HG03103 (cell line): ENCODE measurements around the gene TAF4.

ENCODE experiments used
- ATAC-seq: cut with Tn5 transposase; IDR thresholded peaks from one replicate; pipeline ENCODE4 v1.9.1; 2021; ENCODE audit warnings: low read depth; ENCODE audit not compliant: unreplicated experiment

TAF4 gene

DNA sequence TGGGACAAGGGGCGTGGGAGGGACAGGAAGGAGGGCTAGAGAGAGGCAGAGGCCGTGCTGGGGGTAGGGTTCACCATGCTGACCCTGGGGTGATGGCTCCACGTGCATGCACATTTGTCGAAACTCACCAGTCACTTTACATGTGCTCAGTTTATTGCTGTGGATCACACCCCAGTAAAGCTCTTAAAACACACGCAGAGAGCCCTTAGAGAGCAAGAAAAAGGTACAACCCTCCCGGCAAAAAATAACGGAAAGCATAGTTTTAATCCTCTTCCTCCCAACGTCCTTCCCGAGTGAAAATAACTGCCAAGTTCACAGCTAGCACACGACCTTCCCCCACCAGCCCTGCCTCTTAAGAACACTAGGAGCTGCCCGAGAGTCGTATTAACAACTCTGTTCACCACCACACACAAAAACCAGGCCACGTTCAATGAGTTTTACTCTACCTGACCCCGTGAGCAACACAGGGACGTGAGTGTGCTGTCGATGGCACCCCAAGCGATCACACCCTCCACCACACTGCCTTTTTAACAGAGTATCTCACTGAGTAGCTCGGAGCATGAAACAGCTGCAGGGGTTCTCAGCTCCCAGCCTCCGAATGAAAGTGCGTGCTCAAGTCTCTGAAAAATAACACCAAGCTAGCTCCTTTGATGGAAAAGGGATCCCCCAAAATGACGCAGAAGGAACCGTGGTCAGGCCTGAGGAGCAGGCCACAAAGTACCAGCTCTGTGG is 39.7 kb downstream of the TAF4 start:
- no peak for ATAC-seq

DNA sequence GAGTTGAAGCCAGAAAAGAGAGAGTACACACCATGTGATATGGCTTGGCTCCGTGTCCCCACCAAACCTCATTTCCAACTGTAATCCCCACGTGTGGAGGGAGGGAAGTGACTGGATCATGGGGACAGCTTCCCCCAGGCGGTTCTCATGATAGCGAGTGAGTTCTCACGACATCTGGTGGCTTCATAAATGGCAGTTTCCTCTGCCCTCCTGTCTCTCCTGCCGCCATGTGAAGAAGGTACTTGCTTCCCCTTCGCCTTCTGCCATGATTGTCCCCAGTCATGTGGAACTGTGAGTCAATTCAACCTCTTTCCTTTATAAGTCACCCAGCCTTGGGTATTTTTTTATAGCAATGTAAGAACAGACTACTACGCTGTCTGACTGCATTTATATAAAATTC is 40.3 kb downstream of the TAF4 start:
- no peak for ATAC-seq

DNA sequence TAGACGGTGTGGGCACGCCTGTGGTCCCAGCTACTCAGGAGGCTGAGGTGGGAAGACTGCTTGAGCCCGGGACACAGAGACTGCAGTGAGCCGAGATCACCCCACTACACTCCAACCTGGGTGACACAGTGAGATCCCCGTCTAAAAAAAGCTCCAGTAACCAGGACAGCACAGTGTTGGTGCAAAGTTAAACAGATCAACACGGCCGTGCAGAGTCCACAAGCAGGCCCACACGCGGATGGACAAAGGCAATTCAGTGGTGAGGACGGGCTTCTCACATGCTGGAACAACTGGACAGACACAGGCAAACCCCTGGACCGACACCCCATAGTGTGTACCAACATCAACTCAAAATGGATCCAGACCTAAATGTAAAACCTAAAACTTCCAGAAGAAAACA is 41.7 kb downstream of the TAF4 start:
- ATAC-seq: no peak

DNA sequence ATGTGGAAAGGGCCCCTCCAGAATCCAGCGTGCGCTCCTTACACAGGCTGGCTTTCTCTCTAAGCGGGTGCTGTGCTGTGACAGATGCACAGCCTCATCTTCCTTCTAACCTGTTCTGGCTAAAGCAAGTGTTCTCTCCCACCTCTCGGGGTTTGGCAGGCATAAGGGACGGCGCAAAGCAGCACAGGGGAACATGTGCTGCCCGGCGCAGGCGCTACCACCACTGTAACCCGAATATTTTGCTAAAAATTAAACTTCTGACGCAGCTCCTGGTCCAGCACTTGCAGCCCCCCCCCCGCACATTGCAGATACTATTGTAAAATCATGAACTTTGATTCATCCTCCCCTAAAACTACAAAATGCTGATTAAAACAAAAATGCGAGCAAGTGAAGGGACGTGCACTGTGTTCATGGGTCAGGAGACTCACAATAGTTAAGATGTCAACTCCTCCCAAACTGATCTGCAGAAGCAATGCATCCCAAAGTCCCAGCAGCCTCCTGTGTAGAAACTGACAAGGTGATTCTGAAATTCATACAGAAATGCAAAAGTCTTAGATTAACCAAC is 43.0 kb downstream of the TAF4 start:
- no peak for ATAC-seq

DNA sequence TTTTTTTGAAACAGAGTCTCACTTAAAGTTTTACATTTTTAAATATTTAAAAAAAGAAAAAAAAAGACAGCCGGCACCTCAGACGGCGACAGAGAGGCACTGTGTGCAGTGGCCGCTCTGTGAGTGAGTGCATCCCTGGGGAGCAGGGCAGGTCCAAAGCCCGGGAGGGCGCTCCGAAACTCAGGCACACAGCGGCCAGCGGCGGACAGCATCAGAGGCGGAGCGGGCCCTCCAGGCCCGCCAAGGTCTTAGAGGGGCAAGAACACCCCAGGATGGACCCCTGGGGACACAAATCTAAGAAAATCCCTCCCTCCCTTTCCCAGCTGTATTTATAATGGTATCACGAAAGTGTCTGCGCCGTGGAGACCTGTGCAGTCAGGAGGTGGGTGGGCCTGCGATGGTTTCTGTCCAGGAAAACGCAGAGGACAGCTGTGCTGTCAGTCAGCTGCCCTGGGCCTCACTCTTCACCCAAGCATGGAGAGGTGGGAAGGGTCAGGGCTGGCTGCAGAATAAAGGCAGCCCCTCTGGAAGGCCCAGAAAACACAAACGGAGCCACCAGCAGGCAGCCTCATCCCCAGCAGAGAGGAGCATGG is 43.8 kb downstream of the TAF4 start:
- no peak for ATAC-seq

DNA sequence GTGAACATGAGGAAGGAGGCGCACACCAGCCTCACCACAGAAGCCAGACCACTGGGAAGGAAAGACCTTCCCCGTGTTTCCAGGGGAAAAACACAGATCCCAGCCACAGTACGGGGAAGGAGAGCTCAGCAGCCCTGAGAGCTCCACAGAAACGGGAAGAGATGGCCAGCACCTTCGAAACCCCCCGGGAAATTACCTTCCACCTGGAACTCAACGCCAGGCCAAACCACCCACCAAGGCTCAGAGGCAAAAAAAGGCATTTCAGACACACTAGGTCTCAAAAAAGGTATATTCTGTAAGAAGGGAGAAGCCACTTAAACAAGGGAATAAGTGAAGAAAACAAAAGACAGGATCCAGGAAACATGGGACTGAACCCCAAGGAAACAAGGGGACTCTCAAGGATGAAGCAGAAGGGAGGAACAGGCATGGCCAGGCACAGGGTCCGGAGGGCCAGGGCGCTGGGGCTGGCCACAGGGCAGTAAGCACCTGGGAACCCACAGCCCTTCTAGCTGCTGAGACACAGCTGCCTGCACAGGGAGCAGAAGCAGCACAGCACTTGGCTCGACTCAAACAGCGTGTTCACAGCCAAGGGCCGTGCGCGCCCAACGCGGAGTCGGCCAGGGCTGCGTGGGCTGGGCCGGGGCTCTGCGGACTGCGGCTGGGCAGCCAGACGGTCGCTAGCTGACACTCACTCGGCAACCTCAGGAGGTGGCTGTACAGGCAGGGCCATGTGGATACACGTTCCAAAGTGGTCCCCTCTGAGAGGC is 44.6 kb downstream of the TAF4 start:
- ATAC-seq: no peak

DNA sequence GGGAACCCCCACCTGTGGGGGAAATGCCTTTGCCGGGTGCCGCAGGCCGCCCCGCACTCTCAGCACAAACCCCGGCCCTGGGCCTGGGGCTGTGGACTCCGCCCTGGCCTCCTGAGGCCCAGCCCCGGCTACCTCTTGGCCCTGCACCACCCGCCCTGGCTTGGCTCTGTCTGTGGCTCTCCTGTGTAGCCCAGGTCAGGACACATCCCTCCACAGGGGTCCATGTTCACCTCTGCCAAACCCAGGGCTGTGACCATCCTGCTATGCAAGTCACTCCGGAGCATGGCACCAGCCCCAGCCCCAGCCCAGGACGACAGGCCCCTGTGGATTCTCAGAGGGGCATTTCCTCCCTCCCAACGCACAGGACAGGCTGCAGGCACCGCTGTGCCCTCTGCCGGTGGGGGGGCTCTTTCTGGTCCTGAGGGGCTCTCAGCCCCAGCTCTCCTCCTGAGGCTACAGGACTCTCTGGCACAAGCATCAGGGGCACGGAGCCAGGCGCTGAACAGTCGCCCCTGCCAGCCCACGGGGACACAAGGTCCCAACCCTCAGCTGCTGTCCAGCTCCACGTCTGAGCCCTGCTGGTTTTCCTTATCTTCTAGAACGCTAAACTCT is 45.7 kb downstream of the TAF4 start:
- ATAC-seq: no peak

DNA sequence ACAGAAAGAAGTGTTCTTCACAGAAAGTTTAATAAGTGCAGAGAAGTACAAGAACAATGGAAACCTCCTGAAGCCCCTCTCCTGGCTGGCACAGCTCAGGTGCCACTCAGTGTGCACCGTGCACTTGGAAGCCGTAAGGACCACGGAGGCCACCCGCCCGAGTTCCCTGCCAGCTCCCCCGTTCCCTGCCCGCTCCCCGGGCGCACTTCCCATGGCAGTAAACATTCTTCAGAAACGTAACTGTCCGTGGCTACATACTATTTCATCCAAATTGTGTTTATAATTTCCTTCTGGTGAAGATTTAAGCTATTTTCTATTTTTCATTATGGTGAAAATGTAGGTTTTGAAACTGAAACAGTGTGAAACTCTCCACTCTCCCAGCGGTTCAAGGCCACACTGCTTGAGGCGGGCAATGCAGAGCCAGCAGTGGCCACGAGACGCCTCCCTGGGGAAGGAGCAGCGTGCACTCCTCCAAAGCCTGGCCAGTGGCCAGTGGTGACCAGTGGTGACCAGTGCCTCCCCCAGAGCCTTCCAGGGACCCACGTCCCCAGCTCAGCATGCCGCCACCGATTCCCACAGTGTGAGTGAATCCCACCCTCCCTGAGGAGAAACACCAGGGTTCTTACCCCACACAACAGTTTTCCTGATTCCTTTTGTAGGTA is 46.4 kb downstream of the TAF4 start:
- no peak for ATAC-seq

DNA sequence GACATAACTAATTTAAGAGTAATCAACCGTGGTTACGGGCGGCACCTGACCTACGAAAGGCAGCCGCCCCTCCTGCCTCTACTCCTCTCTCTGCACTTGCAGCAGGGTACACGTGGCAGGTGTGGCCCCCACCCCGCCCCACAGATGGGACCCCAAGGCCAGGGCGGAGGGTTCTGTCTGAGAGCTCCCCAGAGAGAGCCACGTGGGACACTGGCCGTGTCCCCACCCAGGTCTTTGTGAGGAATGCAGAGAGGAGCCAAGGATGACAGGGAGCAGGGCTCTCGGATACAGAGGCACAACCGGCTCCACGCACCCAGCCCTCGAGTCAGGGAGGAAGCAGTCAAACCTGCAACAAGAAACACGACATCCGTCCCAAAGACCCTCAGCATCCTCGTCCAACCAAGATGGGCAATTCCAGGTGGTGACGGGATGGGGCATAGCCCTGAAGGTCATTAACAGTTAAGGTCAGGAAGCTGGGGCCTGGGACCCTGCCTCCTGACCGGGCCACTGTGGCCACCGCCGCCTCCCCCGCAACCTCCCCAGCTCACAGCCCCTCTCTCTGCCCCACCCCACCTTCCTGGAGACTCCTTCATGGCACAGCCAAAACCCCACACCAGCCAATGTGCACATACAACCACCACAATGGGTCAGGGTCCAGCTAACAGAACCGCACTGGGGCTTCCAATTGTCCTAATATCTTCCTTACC is 47.1 kb downstream of the TAF4 start:
- no peak for ATAC-seq

DNA sequence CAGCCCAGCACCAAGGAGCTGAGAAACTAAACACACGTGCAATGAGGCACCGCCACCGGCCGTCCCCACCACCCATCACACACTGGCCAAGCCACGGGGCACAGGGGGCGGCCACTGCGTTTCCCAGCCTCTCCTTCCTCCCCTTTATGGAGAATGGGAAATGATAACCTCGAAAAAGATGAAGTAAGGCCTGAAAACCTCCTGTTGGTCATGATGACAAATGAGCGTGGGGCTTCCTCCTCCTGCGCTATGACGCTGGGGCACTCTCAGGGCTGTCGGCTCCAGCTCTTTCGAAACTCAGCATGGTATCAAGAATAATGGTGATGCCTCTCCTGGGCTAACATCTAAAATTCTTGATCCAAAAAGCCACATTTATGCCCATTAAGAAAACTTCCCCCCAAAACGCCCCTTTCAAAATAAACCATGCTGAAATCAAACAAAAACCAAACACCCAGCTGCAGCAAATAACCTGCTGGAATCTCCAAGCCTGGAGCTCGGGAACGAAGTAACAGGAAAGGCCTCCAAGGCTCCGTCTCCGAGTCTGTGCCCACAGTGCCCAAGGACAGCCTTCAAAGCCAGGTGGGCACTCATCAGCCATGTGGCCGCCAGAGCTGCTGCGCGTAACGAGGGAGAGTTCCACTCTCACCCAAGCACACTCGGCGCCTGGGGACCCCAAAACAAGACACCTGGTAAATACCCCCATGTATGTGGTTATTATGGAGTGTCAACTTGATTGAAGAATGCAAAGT is 50.0 kb downstream of the TAF4 start:
- no peak for ATAC-seq

DNA sequence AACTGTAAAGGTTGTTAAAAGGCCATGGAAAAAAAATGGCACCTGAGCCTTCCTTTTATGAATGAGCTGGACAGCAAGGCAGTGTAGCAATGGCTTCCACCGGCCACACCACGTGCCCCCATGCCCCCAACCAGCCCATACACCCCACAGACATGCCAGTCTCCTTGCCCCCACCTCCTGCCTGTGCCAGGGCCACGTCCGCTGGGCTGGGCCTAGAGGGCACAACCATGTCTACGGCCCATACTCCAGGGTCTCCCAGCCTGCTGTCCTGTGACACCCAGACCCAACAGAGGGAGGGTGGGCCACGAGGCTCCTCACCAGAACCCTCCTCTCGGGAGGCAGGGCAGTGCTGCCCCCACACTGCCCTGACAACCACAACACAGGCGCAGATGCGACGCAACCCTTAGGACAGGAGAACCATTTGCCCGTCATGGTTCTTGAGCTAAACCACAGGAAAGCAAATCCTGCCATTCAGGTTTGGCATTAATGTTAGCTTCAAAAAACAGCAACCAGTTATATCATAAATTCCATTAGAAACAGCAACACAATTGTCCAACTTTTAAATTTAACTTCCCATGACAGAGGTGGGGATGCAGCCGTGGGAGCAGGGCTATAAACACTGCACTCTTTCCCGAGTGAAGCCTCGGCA is 50.7 kb downstream of the TAF4 start:
- ATAC-seq: no peak

DNA sequence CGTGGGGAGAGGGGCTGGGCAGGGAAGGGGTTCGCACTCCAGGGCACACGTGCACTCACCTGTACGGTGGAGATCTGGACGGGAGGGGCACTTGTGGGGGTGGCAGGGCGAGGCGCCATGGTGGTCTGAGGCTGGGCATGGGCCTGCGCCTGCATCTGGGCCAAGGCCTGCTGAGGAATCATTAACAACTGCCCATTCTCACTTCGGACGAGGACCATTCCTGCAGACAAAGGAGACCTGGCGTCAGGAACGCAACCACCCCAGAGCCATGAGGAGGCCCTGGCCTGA is 51.2 kb downstream of the TAF4 start:
- no peak for ATAC-seq

DNA sequence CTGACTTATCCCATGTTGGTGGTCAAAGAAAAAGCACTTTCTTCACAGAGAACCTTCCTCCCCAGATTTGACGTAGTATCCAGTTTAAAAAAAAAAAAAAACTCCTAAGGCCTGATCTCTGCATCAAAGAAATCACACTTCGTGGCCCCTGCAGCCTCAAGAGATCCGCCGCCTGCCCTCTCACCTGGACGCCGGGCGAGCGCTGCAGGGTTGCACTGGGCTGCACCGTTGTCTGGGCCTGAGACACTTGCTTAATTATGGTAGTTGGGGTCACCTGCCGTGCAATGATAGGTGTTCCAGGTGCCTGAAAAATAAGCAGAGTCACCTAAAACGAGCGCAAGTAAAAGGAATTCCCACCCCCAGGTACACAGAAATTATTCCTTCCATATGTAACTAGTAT is 53.0 kb downstream of the TAF4 start:
- no peak for ATAC-seq

DNA sequence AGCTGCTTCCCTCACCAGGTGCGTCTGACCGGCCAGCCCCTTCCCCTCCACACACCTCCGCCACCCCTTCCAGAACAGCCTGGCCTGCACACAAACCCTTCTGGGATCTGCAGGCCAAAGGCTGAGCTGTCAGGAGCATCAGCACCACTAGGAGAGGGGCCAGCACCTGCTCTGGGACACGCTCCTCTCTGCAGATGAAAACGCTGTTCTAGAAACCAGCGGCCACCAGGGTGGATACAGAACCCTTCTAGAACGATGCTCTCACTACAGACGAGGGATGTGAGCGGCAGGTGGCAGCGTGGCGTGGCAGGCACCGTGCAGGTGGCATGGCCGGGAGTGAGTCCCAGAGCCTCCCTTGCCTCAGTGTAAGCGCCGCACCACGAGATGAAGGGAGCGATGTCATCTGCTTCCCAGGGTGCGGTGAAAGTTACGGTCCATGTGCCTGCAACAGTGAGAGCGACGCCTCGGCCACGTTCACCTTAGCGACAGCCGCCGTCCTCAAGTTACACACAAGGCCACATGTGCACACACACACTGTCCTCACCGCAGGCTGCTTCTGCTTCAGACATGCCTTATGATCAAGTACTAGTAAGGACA is 53.6 kb downstream of the TAF4 start:
- ATAC-seq: no peak

DNA sequence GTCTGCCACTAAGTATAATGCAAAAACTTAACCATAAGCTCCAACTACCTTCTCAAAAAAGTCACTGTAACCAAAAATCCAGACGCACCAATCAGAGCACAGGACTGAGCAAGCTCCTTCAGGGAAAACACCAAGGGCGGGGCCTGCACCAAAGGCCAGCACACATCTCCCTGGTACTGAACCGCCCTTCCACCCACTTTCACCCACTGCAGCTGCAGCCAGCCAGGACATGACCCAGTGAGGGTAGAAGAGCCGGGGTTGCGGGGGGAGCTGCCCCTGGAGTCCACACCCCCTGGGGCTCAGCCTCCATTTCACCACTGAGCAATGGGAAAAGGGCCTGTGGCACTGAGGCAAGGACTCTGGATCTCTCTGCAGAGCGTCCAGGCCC is 54.3 kb downstream of the TAF4 start:
- ATAC-seq: no peak

DNA sequence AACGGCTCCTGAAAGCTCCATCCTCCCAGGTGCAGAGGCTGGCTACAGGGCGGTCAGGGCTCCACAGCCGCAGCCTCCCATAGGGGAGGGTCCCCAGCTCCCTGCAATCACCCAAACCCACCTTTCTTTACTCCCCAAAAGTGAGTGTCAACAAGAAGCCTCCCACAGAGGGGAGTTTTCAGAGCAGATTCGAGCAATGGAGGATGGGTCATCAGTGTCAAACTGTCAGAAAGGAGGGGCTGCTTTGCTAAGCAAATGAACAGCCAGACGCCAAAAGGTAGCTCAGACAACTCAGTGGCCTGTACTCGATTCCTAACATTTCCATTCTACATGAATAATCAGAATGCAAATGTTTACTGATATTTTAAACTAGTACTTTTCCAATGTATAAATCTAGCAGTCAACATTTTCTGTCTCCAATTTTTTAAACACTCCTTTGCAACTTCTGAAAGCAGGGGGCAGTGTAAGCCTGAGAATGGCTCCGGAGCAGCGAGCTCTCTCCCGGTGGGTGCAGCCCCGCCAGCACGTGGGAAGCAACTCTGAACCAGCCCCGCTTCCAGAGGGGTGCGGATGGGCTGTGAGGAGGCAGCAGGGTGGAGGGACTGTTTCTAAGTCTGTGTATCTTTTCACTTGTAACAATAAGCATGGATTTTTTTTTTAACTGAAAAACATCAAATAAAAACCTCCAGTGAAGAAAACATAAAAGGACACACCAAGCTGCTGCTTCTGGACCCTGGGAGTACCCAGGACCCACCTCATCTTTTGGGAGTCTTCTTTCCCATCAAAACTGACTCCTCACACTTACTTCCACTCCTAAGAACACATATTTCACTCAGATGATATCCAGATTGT is 54.9 kb downstream of the TAF4 start:
- ATAC-seq: no peak

DNA sequence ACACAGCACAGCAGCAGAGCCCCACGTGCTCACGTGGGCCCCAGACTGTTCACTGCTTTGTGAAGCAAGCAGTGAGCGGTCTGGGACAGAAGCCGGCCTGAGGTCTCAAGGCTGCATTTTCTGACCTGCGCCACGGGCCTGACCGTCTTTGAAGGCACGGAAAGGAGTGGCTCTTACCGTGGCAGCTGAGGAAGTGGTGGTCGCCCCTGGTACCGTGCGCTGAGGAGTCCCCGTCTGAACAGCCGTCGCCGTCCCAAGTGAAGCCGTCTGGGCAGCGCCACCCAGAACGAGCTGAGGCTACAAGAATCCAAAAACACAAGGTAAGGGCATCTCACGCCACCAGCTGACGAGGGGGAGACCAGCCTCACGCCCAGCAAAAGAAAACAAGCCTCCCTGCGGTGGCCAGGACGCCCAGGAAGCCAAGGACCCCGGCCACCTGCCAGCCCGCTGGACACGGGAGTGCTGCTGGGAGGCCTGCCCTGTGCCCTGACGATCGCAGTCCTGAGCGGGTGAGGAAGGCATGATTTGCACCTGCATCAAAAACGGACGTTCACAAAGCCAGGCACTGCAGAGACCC is 55.7 kb downstream of the TAF4 start:
- ATAC-seq: no peak
